ENCODE data around the gene RGPD8. TPM values are rescaled to one million over a fixed set of nuclear protein-coding genes. Genes with fewer than 3 reads are reported as not detected.

RGPD8 gene
- total and polyA plus RNA-seq, 2 of the 8 experiments (the other 6 are each of a cell fraction or from before 2014, with no cell fraction given), result 0.51 to 8.2 TPM

GRCh38 chr2:112459372-112459771, 25.9 kb upstream of the RGPD8 start (continued):
- TF ChIP-seq TCF12 (IDR thresholded peaks at IDR 0.05; ENCODE audit: low read depth, low read length), result no peak

- FAIRE-seq (no peak), DNase-seq (ENCODE audit: low read depth in 1 of 2, low spot score in 2 of 2) (no peak)
- Histone ChIP-seq H2AFZ (ENCODE audit: low read length) (no peak overlapping the region), H2BK20ac (ENCODE audit: low read length) (no peak overlapping the region), H2AK5ac (ENCODE audit: low read depth, low read length) (no peak overlapping the region), H3K23me2 (ENCODE audit: low read depth, low read length) (no peaks in the 10 kb centered on the region), H3K14ac (ENCODE audit: insufficient read length) (no peak overlapping the region), H4K5ac (ENCODE audit: insufficient read length, low read depth, low read length) (no peak overlapping the region), H3K23ac (ENCODE audit: insufficient read length) (no peak overlapping the region), H4K20me1 (replicated peaks in 1 of 2; ENCODE audit: control insufficient read depth in 1 of 2, insufficient read depth in 2 of 2, low read length in 2 of 2) (no peaks in the 10 kb centered on the region), H3K9ac (replicated peaks in 1 of 4; ENCODE audit: extremely low read depth in 1 of 4, low read depth in 3 of 4, low read length in 3 of 4) (no peak overlapping the region), H3K79me2 (ENCODE audit: control insufficient read depth in 1 of 2, insufficient read depth in 2 of 2, low read length in 2 of 2) (no peaks in the 10 kb centered on the region), H3K36me3 (ENCODE audit: control insufficient read depth in 2 of 4, insufficient read depth in 4 of 4, low read length in 3 of 4) (no peaks in the 10 kb centered on the region), H3K79me1 (ENCODE audit: low read depth, low read length) (no peaks in the 10 kb centered on the region), H2BK5ac (ENCODE audit: low read depth, low read length) (no peak overlapping the region), H3K27me3 (replicated peaks in 1 of 4; ENCODE audit: control insufficient read depth in 3 of 4, extremely low read depth in 1 of 4, insufficient read depth in 3 of 4, low read length in 3 of 4) (no peaks in the 10 kb centered on the region; a peak in 1 of 7 replicates), H3K18ac (ENCODE audit: extremely low read depth, low read length) (no peak overlapping the region), H3K4me3 (ENCODE audit: extremely low read depth in 1 of 4, insufficient read depth in 2 of 4, low read depth in 3 of 4, low read length in 4 of 4) (no peak overlapping the region), H2BK12ac (ENCODE audit: low read depth, low read length) (no peak overlapping the region), H3K4ac (replicated peaks; ENCODE audit: insufficient read length, low read depth, low read length) (no peak overlapping the region), H4K91ac (replicated peaks; ENCODE audit: insufficient read length, low read length) (no peak overlapping the region), H2BK120ac (replicated peaks; ENCODE audit: low read depth, low read length) (no peak overlapping the region), H3K9me3 (ENCODE audit: insufficient read depth in 2 of 2, low read depth in 1 of 2, low read length in 1 of 2) (no peaks in the 10 kb centered on the region), H3K56ac (replicated peaks; ENCODE audit: insufficient read length, low read depth, low read length) (no peak overlapping the region), H3K4me1 (replicated peaks in 1 of 4; ENCODE audit: control insufficient read depth in 3 of 4, insufficient read depth in 4 of 4, low read length in 3 of 4) (no peaks in the 10 kb centered on the region), H3K4me2 (ENCODE audit: insufficient read depth in 1 of 2, low read depth in 2 of 2, low read length in 2 of 2) (no peak overlapping the region), H3K27ac (ENCODE audit: low read depth, low read length) (no peak overlapping the region), H4K8ac (ENCODE audit: extremely low read depth, insufficient read depth, low read length) (no peak overlapping the region), H2BK15ac (ENCODE audit: low read length) (no peak overlapping the region)
- CTCF ChIA-PET (ENCODE audit: partially characterized antibody), result no interaction called here
- POLR2A ChIA-PET (ENCODE audit: partially characterized antibody), result no interaction called here
- TF ChIP-seq BACH1 (IDR thresholded peaks at IDR 0.05; ENCODE audit: low read length) (no peak), NRF1 (IDR thresholded peaks at IDR 0.05; ENCODE audit: low read depth, low read length) (no peak), POU5F1 (IDR thresholded peaks at IDR 0.05; ENCODE audit: low read depth, low read length) (no peak), ATF2 (IDR thresholded peaks at IDR 0.05; ENCODE audit: low read length) (no peak), SRF (IDR thresholded peaks at IDR 0.05; ENCODE audit: low read depth, low read length) (no peak), E2F6 (IDR thresholded peaks at IDR 0.05) (no peak), BRCA1 (IDR thresholded peaks at IDR 0.05; ENCODE audit: low read depth, low read length) (no peak), JUN (IDR thresholded peaks at IDR 0.05; ENCODE audit: low read depth, low read length) (no peak), EZH2 (IDR thresholded peaks at IDR 0.05; ENCODE audit: low read depth, low read length, severe bottlenecking) (no peak), TAF7 (optimal IDR thresholded peaks at IDR 0.05; ENCODE audit: borderline replicate concordance, low read depth, low read length) (no peak), CREB1 (IDR thresholded peaks at IDR 0.05) (no peak)
Observed at GRCh38 chr2:112454586-112454985, 21.1 kb upstream of the RGPD8 start.

Measured in H1 (cell line).